K562 treated with DMSO at 1 percent for 4 hours (cell line): ENCODE measurements around the gene BAAT. TPM values are rescaled to one million over a fixed set of nuclear protein-coding genes. Genes with fewer than 3 reads are reported as not detected.

Source experiments
- total RNA-seq: library from RNA; unstranded; fragments of 300-600 nt; gene quantifications from 2 replicates; pipeline ENCODE4 v1.2.3, GENCODE V29; 2022; ENCODE audit not compliant: insufficient read depth

The BAAT gene
- 0.94 and 0.95 TPM in 2 replicates for total RNA-seq

GRCh38 chr9:101384873-101385536 is at the start of gene BAAT:
TSS of gene BAAT (minus strand) at chr9:101385006. CDS start at chr9:101371404, 13,602 bp downstream.

GRCh38 chr9:101398068-101398929 is 13.5 kb upstream of the BAAT start, which contains the start of the genes MRPL50 and ZNF189:
TSS of gene MRPL50 (minus strand) at chr9:101398618. CDS start at chr9:101398592, 26 bp downstream.
TSS of gene ZNF189 (plus strand) at chr9:101398851. CDS start at chr9:101399157, 306 bp downstream.

Other genes with a start within 250 kb of the BAAT start
- gene MRPL50, start 13.6 kb upstream of the BAAT start, total RNA-seq = 7.0 and 7.7 TPM in 2 replicates
- 3.2 and 5.2 TPM in 2 replicates for gene ZNF189, start 13.8 kb upstream of the BAAT start, total RNA-seq
- gene ALDOB, start 50.8 kb upstream of the BAAT start, total RNA-seq = not detected in 2 replicates
- gene RNF20, start 148.8 kb upstream of the BAAT start, total RNA-seq = 18.6 and 18.9 TPM in 2 replicates
- not detected in 2 replicates for gene PPP3R2, start 210.0 kb upstream of the BAAT start, total RNA-seq